ENCODE results near the gene GOLGA6B.
"Not testable (repeated sequence)": the region's sequence is repeated elsewhere in the genome, so short reads cannot be mapped to it uniquely, and the experiment has no call there.

The GOLGA6B gene

GRCh38 chr15:72654397-72654796, at the start of gene GOLGA6B:
Gene GOLGA6B (plus strand): TSS chr15:72654697. CDS start chr15:72654738, 41 bp downstream.
- DNase-seq: not testable (repeated sequence)

GRCh38 chr15:72604794-72605193, 49.7 kb upstream of the GOLGA6B start:
- no peak for DNase-seq

- DNase-seq: not testable (repeated sequence)
Observed at GRCh38 chr15:72608084-72608483, 46.4 kb upstream of the GOLGA6B start.

- no peak for DNase-seq
Observed at GRCh38 chr15:72609862-72610261, 44.6 kb upstream of the GOLGA6B start.

- DNase-seq: not testable (repeated sequence)
Observed at GRCh38 chr15:72612324-72612723, 42.2 kb upstream of the GOLGA6B start.

GRCh38 chr15:72614810-72615532, 39.5 kb upstream of the GOLGA6B start:
- no peak for DNase-seq

GRCh38 chr15:72615533-72616233, 38.8 kb upstream of the GOLGA6B start:
- DNase-seq: not testable (repeated sequence)

- no peak for DNase-seq
Observed at GRCh38 chr15:72616491-72617210, 37.8 kb upstream of the GOLGA6B start.

GRCh38 chr15:72623854-72624253, 30.6 kb upstream of the GOLGA6B start:
- DNase-seq: not testable (repeated sequence)

- DNase-seq: not testable (repeated sequence)
Observed at GRCh38 chr15:72626153-72626552, 28.3 kb upstream of the GOLGA6B start.

- not testable (repeated sequence) for DNase-seq
Observed at GRCh38 chr15:72628249-72629067, 26.0 kb upstream of the GOLGA6B start.

- not testable (repeated sequence) for DNase-seq
Observed at GRCh38 chr15:72629068-72629570, 25.4 kb upstream of the GOLGA6B start.

GRCh38 chr15:72636519-72637282, 17.8 kb upstream of the GOLGA6B start:
- not testable (repeated sequence) for DNase-seq

GRCh38 chr15:72639759-72640483, 14.6 kb upstream of the GOLGA6B start:
- DNase-seq: not testable (repeated sequence)

- DNase-seq: not testable (repeated sequence)
Observed at GRCh38 chr15:72642271-72642670, 12.2 kb upstream of the GOLGA6B start.

GRCh38 chr15:72648631-72649253, 5.8 kb upstream of the GOLGA6B start:
- DNase-seq: not testable (repeated sequence)

GRCh38 chr15:72656014-72656413, 1.5 kb downstream of the GOLGA6B start:
- not testable (repeated sequence) for DNase-seq

- DNase-seq: not testable (repeated sequence)
Observed at GRCh38 chr15:72661081-72661480, 6.6 kb downstream of the GOLGA6B start.

- DNase-seq: not testable (repeated sequence)
Observed at GRCh38 chr15:72663931-72664330, 9.4 kb downstream of the GOLGA6B start.

- DNase-seq: not testable (repeated sequence)
Observed at GRCh38 chr15:72665706-72666105, 11.2 kb downstream of the GOLGA6B start.
